Left lung (tissue), 10 donors: ENCODE results near the gene MC1R. TPM values are rescaled to one million over a fixed set of nuclear protein-coding genes. Genes with fewer than 3 reads are reported as not detected.

Experiments used
- ATAC-seq: fragments of 200-7000 bp; cut with Tn5 transposase; one replicate; pipeline ENCODE4 v1.9.1; 2020; ENCODE audit warnings: moderate library complexity
- DNase-seq, 4 donors: peaks; one replicate each; pipeline ENCODE4 v3.0.0-alpha.2; 2013 to 2020
- H3K27ac ChIP-seq, 2 donors: fragments of 200-600 bp; sonication (generic) in 1 of 2; one replicate each; pipeline versions ENCODE4 v1.5.0 to v1.8.0; 2020 to 2021
- H3K27me3 ChIP-seq, 2 donors: fragments of 200-600 bp; sonication (generic) in 1 of 2; one replicate each; pipeline versions ENCODE4 v1.5.0 to v1.8.0; 2020 to 2021
- H3K36me3 ChIP-seq, 2 donors: fragments of 200-600 bp; sonication (generic) in 1 of 2; one replicate each; pipeline versions ENCODE4 v1.5.0 to v1.8.0; 2020 to 2021
- H3K4me1 ChIP-seq, 2 donors: fragments of 200-600 bp; one replicate each; pipeline ENCODE4 v1.8.0; 2021
- H3K4me3 ChIP-seq, 2 donors: fragments of 200-600 bp; sonication (generic) in 1 of 2; one replicate each; pipeline versions ENCODE4 v1.5.0 to v1.8.0; 2020 to 2021; ENCODE audit warnings: mild to moderate bottlenecking in 1 of 2
- H3K9me3 ChIP-seq, 2 donors: fragments of 200-600 bp; sonication (generic) in 1 of 2; one replicate each; pipeline versions ENCODE4 v1.5.0 to v1.8.0; 2020 to 2021
- intact Hi-C, 2 donors: fragments of 100-400 bp; cut with DNase I; formaldehyde crosslinking; loops; one replicate each; pipeline versions ENCODE4 v1.11.2 to v1.14.2; 2022
- polyA plus RNA-seq, 6 donors: library from polyadenylated mRNA; unstranded; fragments of 120-200 nt; gene quantifications; one replicate each; pipeline ENCODE4 v1.2.1, GENCODE V29; 2013; ENCODE audit not compliant: insufficient read length in 6 of 6
- total RNA-seq, 2 donors: library from RNA; stranded (reverse); fragmentation: NEBNext Ultra II Directional; extraction: Animal tissue kit (Norgen Biotek cat#: 25700); gene quantifications; one replicate each; pipeline ENCODE4 v1.2.1, GENCODE V29; 2021
- TF ChIP-seq, protein P1 (sequence below), 2 donors: fragments of 200-600 bp; sonication (generic) in 1 of 2; IDR thresholded peaks; one replicate each; pipeline versions ENCODE4 v1.5.0 to v1.8.0; 2021; ENCODE audit warnings: antibody characterized with exemption in 2 of 2
- donor health status: DM: no; HTN: yes; CAD: no.
- donor health status: DM: no; HTN: no; CAD: no.

MC1R gene
- total and polyA plus RNA-seq, 8 donors: 2.9 to 5.0 (median 3.4) TPM

- Histone ChIP-seq H3K27ac (peak overlapping the region; percentile 24 to 91), H3K4me3 (peak overlapping the region in 1 of 2 donors; percentile 36), H3K36me3 (peaks cover 0 to 64% of the 10 kb centered on the region in 2 donors), H3K9me3 (no peaks in the 10 kb centered on the region), H3K27me3 (no peaks in the 10 kb centered on the region), H3K4me1 (peaks cover 0 to 22% of the 10 kb centered on the region in 2 donors)
- intact Hi-C loops: no loop called here
- DNase-seq: peak in 1 of 4 donors; percentile 72
- TF ChIP-seq, protein P1, sequence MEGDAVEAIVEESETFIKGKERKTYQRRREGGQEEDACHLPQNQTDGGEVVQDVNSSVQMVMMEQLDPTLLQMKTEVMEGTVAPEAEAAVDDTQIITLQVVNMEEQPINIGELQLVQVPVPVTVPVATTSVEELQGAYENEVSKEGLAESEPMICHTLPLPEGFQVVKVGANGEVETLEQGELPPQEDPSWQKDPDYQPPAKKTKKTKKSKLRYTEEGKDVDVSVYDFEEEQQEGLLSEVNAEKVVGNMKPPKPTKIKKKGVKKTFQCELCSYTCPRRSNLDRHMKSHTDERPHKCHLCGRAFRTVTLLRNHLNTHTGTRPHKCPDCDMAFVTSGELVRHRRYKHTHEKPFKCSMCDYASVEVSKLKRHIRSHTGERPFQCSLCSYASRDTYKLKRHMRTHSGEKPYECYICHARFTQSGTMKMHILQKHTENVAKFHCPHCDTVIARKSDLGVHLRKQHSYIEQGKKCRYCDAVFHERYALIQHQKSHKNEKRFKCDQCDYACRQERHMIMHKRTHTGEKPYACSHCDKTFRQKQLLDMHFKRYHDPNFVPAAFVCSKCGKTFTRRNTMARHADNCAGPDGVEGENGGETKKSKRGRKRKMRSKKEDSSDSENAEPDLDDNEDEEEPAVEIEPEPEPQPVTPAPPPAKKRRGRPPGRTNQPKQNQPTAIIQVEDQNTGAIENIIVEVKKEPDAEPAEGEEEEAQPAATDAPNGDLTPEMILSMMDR (IDR thresholded peaks at IDR 0.05): no peak
- ATAC-seq: peak; percentile 39
These were observed 38.0 kb downstream of the MC1R start for GRCh38 chr16:89956505-89957215.

GRCh38 chr16:89957216-89957785, 38.6 kb downstream of the MC1R start:
- Histone ChIP-seq H3K27me3 (no peaks in the 10 kb centered on the region), H3K4me3 (peak overlapping the region in 1 of 2 donors; percentile 36), H3K27ac (peak overlapping the region in 1 of 2 donors; percentile 91), H3K4me1 (peaks cover 0 to 22% of the 10 kb centered on the region in 2 donors), H3K9me3 (no peaks in the 10 kb centered on the region), H3K36me3 (peaks cover 0 to 70% of the 10 kb centered on the region in 2 donors)
- TF ChIP-seq, protein P1 (IDR thresholded peaks at IDR 0.05): no peak
- intact Hi-C loops: no loop called here
- DNase-seq: peak in 1 of 4 donors; percentile 76
- ATAC-seq: no peak

GRCh38 chr16:89958068-89958467, 39.4 kb downstream of the MC1R start:
- Histone ChIP-seq H3K4me1 (peaks cover 0 to 22% of the 10 kb centered on the region in 2 donors), H3K9me3 (no peaks in the 10 kb centered on the region), H3K27ac (peak overlapping the region in 1 of 2 donors; percentile 91), H3K27me3 (no peaks in the 10 kb centered on the region), H3K36me3 (peaks cover 0 to 77% of the 10 kb centered on the region in 2 donors), H3K4me3 (peak overlapping the region in 1 of 2 donors; percentile 36)
- intact Hi-C loops: no loop called here
- TF ChIP-seq, protein P1 (IDR thresholded peaks at IDR 0.05): no peak
- ATAC-seq (peak; percentile 42), DNase-seq (peak in 1 of 4 donors; percentile 68)

DNA sequence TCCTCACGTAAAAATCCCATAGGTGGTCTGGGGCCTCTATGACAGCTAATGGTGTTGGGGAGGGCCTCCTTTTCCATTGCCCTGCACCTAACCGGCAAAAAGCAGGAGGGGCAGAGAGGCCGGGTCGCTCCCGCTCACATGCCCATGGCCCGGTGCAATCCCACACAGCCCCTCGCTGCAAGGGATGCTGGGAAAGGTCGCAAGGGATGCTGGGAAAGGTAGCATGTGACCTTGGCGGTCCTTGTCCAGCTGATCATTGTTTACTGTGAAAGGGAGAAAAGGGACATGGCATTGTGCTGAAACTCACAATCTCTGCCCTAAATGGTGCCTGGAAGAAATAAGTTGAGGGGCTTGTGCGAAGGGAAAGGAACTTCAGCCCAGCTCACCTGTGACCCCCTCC, 39.9 kb downstream of the MC1R start:
- H3K36me3 ChIP-seq: peaks cover 0 to 82% of the 10 kb centered on the region in 2 donors
- ATAC-seq: no peak

DNA sequence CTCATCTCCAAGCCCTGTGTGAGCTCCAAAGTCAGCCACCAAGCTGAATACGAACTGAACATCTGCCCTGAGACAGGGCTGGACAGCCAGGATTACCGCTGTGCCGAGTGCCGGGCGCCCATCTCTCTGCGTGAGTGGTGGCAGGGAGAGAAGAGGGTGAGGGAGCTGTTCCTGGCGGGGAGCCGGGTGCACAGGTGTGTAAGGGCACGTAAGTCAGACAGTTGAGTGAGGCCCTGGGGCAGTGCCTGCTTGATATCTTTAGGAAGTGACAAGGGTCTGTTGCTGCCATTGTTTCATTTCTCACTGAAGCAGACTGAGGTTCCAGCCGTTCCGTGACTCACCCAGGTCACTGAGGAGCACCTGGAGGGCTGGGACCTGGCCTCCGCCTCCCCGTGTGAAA, 42.3 kb downstream of the MC1R start:
- TF ChIP-seq, protein P1 (IDR thresholded peaks at IDR 0.05): no peak
- Histone ChIP-seq H3K4me3 (no peak overlapping the region), H3K27ac (no peak overlapping the region), H3K4me1 (peaks cover 0 to 20% of the 10 kb centered on the region in 2 donors), H3K36me3 (peaks cover 0 to 91% of the 10 kb centered on the region in 2 donors), H3K27me3 (no peaks in the 10 kb centered on the region), H3K9me3 (no peaks in the 10 kb centered on the region)
- DNase-seq (peak in 1 of 4 donors; percentile 65), ATAC-seq (no peak)
- intact Hi-C loops: no loop called here

More for the DNA sequence above, 39.9 kb downstream of the MC1R start:
- Histone ChIP-seq H3K4me1 (peaks cover 0 to 22% of the 10 kb centered on the region in 2 donors), H3K27me3 (no peaks in the 10 kb centered on the region), H3K9me3 (no peaks in the 10 kb centered on the region), H3K4me3 (no peak overlapping the region), H3K27ac (no peak overlapping the region)
- DNase-seq: peak in 1 of 4 donors; percentile 48
- intact Hi-C loops: no loop called here
- TF ChIP-seq, protein P1 (IDR thresholded peaks at IDR 0.05): no peak
